D721Med (cell line): ENCODE measurements around the gene CHD1L.

Experiments
- DNase-seq: peaks from one replicate; pipeline ENCODE4 v3.0.0; 2011; ENCODE audit warnings: low spot score; ENCODE audit not compliant: insufficient read length
- FAIRE-seq: peaks from 2 replicates; lab custom pipeline; 2011; peaks lifted over from hg19 to GRCh38; lab: Jason Lieb, UNC
- TF ChIP-seq, protein P1 (sequence below): IDR thresholded peaks from 2 replicates; pipeline ENCODE4 v1.5.1; 2012; ENCODE audit warnings: mild to moderate bottlenecking, control low read depth; ENCODE audit not compliant: insufficient read depth; ENCODE audit errors: missing control alignments

CHD1L gene

DNA sequence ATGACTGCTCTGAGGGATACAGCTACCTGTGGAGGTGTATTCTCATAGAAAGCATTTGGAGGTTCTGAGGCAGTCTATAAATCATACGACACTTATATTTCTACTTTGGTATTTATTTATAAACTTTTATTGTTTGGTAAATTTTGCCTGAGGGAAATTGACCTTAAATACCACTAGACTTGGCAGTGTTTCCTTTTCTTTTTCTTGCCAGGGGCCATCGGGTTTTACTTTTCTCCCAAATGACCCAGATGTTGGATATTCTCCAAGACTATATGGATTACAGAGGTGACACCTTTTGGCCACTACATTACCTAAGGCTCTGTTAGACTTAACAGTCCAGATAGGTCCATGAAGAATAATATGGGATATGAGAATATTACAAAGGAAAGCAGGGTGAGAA lies 28.2 kb downstream of the CHD1L start:
- DNase-seq (no peak), FAIRE-seq (no peak)
- TF ChIP-seq, protein P1, sequence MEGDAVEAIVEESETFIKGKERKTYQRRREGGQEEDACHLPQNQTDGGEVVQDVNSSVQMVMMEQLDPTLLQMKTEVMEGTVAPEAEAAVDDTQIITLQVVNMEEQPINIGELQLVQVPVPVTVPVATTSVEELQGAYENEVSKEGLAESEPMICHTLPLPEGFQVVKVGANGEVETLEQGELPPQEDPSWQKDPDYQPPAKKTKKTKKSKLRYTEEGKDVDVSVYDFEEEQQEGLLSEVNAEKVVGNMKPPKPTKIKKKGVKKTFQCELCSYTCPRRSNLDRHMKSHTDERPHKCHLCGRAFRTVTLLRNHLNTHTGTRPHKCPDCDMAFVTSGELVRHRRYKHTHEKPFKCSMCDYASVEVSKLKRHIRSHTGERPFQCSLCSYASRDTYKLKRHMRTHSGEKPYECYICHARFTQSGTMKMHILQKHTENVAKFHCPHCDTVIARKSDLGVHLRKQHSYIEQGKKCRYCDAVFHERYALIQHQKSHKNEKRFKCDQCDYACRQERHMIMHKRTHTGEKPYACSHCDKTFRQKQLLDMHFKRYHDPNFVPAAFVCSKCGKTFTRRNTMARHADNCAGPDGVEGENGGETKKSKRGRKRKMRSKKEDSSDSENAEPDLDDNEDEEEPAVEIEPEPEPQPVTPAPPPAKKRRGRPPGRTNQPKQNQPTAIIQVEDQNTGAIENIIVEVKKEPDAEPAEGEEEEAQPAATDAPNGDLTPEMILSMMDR, result no peak

DNA sequence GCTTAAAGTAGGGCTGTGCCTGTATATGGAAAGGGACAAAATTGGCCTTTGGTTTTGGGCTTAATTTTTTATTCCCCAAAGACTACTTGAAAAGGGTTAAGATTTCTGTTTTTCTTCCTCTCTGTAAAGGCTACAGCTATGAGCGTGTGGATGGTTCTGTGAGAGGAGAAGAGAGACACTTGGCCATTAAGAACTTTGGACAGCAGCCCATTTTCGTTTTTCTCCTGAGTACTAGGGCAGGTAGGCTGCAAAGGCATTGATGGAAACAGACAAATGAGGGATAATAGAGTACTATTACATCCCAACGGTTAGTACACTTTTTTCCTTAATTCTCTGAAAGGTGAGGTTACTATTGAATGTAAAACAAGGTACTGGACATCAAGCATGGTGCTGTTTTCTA lies 29.6 kb downstream of the CHD1L start:
- TF ChIP-seq, protein P1, result no peak
- DNase-seq, result no peak
- no peak for FAIRE-seq

DNA sequence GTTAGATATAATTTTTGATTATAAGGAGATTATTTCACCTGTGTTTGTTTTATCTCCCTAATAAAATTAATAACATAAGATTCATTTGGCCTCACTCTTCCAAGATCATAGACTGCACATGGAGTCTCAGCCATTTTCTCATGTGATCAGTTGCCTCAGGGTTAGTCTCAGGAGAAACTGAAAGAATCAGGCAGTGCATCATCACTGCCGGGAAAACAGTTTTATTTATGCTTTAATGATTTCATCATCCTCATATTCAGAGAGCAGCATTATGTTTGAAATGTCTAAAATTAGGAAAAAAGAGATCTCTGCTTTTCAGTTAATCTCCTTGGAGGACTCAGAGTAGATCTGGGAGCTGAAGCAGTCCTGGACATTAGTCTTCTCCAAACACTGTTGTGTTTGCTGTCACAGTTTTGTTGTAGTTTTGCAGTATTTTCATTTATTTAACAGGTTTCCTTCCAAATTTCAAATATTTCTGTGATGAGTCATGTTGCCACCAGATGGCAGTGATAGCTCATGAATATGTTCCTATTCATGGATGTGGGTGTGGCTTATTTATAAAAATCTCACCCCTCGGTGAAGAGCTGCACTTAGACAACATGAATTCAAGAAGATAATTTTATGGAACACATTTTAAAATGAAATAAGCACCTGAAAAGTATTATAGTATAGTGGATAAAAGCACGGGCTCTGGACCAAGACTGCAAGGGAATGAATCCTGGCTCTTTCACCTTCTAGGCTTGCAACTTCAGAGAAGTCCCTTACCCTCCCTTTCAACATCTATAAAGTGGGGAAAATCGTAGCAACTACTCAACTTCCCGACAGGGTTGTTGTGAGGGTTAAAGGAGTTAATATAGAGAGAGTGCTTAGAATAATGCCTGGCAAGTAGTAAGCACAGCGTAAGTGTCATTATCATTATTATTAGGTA lies 31.2 kb downstream of the CHD1L start:
- peak; percentile 56 for FAIRE-seq
- DNase-seq, result no peak
- TF ChIP-seq, protein P1, result peak; percentile 91

DNA sequence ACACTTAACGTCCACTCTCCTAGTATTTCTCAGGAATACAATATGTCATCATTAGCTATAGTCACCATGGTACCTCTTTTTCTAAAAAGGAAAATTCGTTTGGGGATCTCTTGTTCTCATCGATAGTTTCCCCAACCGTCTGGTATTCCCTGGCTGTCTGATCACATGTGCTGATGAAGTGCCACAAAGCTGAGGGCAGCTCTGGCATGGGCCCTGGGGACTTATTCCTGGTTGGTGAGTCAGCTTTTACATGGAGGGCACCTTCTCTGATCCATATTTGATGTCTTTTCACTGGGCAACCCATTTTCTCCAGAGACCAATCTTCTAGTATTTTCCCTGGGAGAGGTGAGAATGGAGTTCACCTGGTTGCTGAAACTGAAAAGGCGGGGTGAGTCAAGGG lies 39.5 kb downstream of the CHD1L start:
- TF ChIP-seq, protein P1, result no peak
- DNase-seq (no peak), FAIRE-seq (no peak)

DNA sequence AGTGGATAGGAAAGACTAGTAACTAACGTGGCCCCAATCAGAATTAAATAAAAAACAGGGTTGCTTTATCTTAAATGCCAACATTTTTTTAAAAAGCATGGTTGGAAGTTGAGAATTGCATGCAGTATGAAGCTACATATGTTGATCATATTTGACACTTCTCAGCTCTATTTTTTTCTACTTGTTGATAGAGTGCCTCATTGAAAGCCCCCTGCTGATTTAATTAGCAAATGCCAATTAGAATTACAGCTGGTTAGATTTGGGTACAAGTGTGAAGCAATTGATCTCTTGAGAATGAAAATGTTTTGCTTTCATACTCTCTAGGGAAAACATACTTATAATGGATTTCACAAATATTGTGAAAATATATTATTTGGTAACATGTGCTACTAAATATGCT lies 40.5 kb downstream of the CHD1L start:
- FAIRE-seq (no peak), DNase-seq (no peak)
- TF ChIP-seq, protein P1, result no peak

DNA sequence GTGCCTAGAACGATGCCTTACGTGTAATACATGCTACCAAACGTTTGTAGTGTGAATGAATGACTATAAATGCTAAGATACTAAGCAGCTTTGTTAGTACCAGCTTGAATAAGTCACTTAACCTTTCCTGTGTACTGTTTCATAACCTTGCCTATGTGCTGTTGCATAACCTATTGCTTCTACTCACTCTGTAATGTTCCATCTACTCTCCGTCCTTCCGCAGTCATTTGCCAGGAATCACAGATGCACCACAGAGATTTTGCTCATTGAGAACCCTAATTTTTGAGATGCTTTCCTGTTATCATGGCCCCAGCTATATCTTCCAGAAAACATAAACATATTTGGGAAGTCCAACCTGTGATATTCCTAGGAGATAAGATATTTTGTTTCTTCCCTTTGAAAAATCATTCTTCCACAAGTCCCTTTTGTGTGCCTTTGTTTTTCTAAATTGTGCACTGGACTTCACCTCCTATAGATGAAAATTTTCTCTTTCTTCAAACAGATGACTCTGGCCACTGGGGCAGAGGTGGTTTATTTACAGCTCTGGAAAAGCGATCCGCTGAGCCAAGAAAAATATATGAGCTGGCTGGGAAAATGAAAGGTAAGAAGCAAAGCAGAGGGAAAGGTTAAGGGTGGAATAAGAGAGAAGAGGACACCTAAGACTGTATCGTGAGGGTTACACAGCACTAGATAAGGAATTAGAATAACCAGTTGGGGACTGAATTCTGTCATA lies 44.8 kb downstream of the CHD1L start:
- TF ChIP-seq, protein P1, result no peak
- DNase-seq (no peak), FAIRE-seq (no peak)
